A673 (cell line): ENCODE measurements around the gene TPK1.

ENCODE experiments used
- EZH2 ChIP-seq: fragments of 200-600 bp; sonication (generic); IDR thresholded peaks from 2 replicates; pipeline ENCODE4 v1.6.1; 2017; ENCODE audit warnings: borderline replicate concordance, low read depth, mild to moderate bottlenecking, mixed read lengths, antibody characterized with exemption, low read length; ENCODE audit not compliant: poor library complexity, severe bottlenecking
- TF ChIP-seq, protein P1 (sequence below): fragments of 300-800, 200-600 bp; sonication (generic); conservative IDR thresholded peaks from 2 replicates; pipeline ENCODE4 v1.5.1; 2017; ENCODE audit warnings: low read depth, mild to moderate bottlenecking, antibody characterized with exemption, low read length, moderate library complexity, mixed read lengths

DNA sequence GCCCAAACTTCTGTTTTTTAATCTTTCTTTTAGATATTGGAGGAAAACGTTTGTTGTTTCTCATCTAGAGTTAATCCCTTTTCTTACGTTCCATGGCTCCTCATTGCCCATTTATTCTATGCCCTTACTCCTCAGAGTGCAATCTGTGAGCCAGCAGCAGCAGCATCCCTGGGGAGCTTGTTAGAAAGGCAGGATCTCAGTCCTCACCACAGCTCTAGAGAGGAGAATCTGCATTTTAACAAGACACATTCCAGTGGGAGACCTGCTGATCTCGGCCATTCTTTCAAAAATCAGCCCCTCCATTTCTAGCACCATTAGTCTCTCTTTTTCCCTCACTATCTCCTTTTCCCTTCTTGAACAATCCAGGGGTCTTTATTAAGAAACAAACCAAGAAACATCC, 348.0 kb downstream of the TPK1 start:
- TF ChIP-seq, protein P1, sequence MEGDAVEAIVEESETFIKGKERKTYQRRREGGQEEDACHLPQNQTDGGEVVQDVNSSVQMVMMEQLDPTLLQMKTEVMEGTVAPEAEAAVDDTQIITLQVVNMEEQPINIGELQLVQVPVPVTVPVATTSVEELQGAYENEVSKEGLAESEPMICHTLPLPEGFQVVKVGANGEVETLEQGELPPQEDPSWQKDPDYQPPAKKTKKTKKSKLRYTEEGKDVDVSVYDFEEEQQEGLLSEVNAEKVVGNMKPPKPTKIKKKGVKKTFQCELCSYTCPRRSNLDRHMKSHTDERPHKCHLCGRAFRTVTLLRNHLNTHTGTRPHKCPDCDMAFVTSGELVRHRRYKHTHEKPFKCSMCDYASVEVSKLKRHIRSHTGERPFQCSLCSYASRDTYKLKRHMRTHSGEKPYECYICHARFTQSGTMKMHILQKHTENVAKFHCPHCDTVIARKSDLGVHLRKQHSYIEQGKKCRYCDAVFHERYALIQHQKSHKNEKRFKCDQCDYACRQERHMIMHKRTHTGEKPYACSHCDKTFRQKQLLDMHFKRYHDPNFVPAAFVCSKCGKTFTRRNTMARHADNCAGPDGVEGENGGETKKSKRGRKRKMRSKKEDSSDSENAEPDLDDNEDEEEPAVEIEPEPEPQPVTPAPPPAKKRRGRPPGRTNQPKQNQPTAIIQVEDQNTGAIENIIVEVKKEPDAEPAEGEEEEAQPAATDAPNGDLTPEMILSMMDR = no peak
- no peak for TF ChIP-seq EZH2
